ENCODE data around the gene GP1BB.
"Not testable (repeated sequence)": the region's sequence is repeated elsewhere in the genome, so short reads cannot be mapped to it uniquely, and the experiment has no call there.

The GP1BB gene

GRCh38 chr22:19723232-19723982 lies at the start of gene GP1BB:
GP1BB (plus strand) TSS chr22:19723539; CDS start chr22:19723570, 31 bp downstream.
- peak in 1 of 2 donors; percentile 49 for DNase-seq (ENCODE audit: low read depth in 2 of 2)

DNA sequence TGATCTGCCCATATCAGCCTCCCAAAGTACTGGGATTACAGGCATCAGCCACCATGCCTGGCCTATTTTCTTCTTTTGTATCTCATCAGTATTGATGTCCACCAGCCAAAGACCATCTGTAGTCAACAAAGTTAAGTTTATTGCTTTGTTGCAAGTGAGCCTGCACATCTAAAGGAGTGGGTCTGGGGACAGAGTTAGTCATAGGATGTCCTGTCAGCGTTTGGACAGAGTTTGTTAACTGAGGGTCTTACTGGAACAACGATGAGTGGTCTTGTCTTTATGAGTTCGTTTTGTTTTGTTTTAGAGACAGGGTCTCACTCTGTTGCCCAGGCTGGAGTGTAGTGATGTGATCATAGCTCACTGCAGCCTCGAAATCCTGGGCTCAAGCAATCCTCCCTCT lies 49.7 kb upstream of the GP1BB start:
- DNase-seq (ENCODE audit: low read depth in 2 of 2), result no peak

- DNase-seq (ENCODE audit: low read depth in 2 of 2), result no peak
Observed at GRCh38 chr22:19674129-19674928, 49.0 kb upstream of the GP1BB start.

DNA sequence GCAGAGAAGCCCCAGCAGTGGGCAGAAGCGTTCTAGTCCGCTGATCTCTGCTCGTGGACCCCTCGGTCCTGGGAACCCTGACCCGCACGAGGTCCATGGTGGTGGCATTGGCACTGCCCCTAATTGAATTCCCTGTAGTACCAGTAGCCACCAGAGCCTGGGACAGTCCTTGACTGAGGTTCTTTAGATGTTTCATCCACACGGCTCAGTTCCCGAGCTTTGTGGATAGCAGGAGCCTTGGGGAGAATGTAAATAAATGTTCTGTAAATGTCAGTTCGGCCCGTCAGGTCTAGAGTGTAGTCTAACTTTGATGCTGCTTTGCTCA lies 48.4 kb upstream of the GP1BB start:
- no peak for DNase-seq (ENCODE audit: low read depth in 2 of 2)

DNA sequence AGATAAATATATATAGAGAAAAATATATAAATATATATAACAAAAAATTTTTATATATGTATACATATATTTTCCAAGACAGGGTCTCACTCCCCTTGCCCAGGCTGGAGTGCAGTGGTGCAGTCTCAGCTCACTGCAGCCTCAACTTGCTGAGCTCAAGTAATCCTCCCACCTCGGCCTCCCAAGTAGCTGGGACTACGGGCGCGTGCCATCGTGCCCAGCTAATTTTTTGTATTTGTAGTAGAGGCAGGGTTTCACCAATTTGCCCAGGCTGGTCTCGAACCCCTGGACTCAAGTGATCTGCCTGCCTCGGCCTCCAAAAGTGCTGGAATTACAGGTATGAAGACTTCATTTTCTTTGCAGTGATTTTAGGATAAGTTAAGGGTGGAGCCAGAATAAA lies 47.9 kb upstream of the GP1BB start:
- no peak for DNase-seq (ENCODE audit: low read depth in 2 of 2)

GRCh38 chr22:19676437-19676836 lies 46.9 kb upstream of the GP1BB start:
- not testable (repeated sequence) for DNase-seq (ENCODE audit: low read depth in 2 of 2)

GRCh38 chr22:19678949-19679521 lies 44.3 kb upstream of the GP1BB start:
- DNase-seq (ENCODE audit: low read depth in 2 of 2), result no peak

DNA sequence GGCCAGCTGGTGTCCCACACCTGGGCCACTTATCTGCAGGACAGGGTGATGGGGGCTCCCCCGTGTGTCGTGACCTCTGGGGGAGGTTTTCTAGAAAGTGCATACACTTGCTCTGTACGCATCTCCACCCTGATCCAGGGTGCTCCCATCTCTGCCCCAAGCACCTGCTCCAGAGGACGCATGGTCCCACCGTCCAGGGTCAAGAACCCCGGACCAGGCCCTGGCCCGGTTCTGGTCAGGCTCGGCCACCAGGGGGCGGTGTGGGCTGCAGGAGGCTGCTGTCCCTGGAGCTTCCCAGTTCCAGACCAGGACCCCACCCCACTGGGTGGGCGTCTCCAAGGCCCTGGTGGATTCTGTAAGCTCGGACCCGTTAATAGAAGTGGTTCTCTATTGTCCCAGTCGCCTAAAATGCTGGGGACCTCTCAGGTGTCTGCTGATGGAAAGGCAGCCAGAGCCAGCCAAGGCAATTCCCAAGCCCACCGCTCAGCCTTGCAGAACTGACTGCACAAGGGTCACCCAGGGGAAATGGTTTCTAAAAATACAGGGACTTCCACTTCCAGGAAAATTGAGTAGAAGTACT lies 43.7 kb upstream of the GP1BB start:
- peak; percentile 36 to 51 for DNase-seq (ENCODE audit: low read depth in 2 of 2)

DNA sequence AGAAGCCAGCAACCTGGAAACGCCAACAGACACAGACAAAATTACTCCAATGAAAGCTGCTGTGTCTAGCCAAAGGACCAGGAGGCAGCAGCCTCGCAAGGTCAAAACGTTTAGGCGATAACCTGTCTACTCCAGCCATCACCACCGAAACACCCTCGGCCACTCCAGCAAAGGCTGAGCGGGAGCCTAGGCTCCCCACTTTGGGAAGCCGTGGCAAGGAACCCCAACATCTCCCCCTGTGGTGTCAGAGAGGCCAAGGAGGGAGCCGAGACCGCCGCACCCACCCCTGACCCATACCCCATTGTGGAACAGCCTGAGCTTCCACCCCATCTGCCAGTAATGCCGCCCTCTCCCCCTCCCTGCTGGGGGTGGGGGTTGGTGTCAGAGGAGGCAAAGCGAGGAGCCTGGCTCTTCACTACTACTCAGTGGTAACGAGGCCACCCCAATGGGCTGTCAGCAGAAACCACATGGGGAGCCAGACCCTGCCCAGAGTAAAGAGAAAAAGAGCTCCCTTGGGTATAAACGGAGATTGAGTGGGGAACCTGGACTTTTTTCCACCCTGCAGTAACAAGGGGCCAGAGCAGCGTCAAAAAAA lies 43.0 kb upstream of the GP1BB start:
- DNase-seq (ENCODE audit: low read depth in 2 of 2), result no peak

- DNase-seq (ENCODE audit: low read depth in 2 of 2), result no peak
Observed at GRCh38 chr22:19680911-19681862, 42.2 kb upstream of the GP1BB start.

DNA sequence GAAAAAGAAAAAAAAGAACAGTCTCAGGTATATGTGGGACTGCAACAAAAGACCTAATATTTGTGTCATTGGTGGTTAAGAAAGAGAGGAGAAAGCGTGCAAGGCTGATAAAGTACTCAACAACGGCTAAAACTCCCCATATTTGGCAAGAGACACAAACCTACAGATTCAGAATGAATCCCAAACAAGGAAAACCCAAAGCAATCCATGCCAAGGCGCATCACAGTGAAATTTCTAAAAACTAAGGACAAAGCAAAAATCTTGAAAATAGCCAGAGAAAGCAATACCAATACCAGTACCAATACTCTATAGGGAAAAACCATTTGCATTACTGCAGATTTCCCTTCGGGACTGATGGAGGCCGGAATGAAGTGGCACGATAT lies 41.5 kb upstream of the GP1BB start:
- no peak for DNase-seq (ENCODE audit: low read depth in 2 of 2)

- no peak for DNase-seq (ENCODE audit: low read depth in 2 of 2)
Observed at GRCh38 chr22:19686946-19687345, 36.4 kb upstream of the GP1BB start.

- DNase-seq (ENCODE audit: low read depth in 2 of 2), result no peak
Observed at GRCh38 chr22:19687561-19688300, 35.6 kb upstream of the GP1BB start.

GRCh38 chr22:19688301-19689290 lies 34.7 kb upstream of the GP1BB start:
- no peak for DNase-seq (ENCODE audit: low read depth in 2 of 2)

- no peak for DNase-seq (ENCODE audit: low read depth in 2 of 2)
Observed at GRCh38 chr22:19689408-19689807, 33.9 kb upstream of the GP1BB start.

DNA sequence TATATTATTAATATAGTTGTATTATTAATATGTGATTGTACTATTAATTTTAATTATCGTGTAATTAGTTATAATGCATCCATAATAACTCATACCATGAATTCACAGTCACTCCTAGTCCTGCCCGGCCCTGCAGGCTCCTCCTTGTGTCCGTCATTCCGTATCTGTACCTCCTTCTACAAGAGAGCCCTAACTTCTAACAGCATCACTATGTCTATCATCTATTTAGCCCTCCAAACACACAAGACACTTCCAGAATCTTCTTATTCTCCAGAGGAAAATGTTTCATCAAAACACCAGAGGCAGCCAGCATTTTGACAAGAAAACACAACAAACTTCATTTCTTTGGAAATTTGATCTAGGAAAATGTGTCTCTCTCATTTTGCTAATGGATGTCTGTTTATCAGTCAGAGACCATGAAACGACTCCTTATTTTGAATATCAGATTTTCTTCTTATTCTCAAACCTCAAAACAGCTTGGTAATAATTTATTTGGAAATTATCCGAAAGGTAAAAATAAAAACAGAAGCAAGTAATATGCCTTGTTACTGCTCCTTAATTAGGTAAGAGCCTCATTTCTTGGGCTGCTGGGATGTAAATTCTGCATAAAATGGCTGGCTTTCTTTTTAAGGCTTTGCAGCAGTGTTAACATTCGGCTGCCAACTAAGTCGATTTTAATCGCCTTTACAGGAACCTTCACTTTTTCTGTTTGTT lies 32.2 kb upstream of the GP1BB start:
- DNase-seq (ENCODE audit: low read depth in 2 of 2), result no peak

GRCh38 chr22:19691721-19692341 lies 31.5 kb upstream of the GP1BB start:
- DNase-seq (ENCODE audit: low read depth in 2 of 2), result no peak

GRCh38 chr22:19693581-19693980 lies 29.8 kb upstream of the GP1BB start:
- DNase-seq (ENCODE audit: low read depth in 2 of 2), result no peak

Measured in stimulated activated CD4-positive, alpha-beta T cell treated with anti-CD3 and anti-CD28 coated beads, Interleukin-4, amount 100 ng/mL, for 48 hours (primary cell).